Smooth muscle cell of the brain vasculature (primary cell): ENCODE results near the gene TBATA.

Source experiments
- DNase-seq: peaks from one replicate; pipeline ENCODE4 v3.0.0-alpha.2; 2012; ENCODE audit warnings: low read depth, low spot score

Gene TBATA

DNA sequence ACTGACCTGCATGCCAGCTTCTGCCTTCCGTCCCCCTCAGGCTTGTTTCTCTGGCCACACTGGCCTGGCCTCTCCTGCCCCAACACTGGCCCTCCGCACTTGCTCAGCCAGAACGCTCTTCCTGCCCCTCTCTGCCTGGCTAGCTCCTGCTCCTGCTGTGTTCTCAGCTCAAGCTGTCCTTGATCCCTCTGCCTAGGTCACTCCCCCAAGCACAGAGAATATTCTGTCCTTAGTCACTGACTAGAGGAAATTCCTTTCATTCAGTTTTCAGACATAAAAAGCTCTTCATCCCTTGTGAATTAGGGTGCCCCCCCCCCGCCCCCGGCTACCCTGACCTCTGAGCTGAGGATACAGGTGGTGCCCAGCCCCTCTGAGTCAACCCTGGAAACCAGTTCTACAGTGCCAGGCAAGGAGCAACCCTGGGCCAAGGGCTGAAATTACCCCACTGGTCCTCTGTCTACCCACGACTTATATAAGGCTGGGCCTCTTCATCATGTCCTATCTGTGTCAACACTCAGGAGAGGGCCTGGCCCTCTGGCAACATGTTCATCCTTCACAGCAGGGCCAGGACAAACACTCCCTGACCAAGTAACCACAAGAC is 23.9 kb upstream of the TBATA start:
- no peak for DNase-seq

GRCh38 chr10:70807556-70807955 is 22.4 kb upstream of the TBATA start:
- no peak for DNase-seq

DNA sequence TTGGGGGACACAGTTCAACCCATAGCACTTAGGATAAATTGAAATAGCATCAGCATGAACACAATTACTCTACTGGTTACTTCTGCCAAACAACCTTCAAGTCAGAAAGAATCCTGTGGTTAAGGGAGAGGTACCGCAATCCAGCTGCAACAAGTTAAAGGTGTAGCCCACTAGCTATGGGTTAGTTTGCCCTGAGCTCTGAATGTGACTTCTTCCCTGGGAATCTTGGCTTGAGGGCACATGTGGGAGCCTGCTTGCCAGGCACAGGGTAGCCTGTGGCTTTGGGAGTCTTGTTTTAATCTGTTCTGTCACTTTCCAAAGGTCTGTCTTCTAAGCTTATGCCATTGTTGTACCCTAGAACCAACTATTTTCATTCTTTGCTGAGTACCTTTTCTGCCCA is 21.7 kb upstream of the TBATA start:
- DNase-seq = no peak

DNA sequence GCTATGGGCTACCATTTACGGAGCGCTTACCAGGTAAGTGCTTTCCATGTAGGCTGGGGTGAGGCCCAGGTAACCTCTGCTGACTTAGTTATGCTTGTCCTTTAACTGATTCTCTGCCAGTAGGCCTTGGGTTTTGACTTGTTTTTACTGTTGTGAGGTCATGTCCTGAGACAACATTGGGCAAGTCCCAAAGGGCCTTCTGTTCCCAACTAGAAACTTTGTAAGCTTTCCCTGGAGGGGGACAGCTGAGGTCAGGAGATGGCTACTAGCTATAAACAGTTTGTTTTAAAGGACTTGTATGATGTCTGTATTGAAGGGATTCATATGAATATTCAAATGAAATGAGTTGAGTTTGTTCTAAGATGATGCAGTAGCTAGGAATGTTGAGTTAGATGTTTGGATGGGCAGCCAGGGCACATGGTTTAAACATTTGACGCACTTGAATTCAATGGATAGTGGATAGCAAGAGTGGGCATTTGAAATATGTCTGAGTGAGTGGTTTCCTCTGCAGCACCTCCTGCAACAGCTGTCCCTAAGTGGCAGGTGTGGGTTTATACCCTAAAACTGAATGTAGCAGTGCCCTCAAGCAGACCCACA is 20.5 kb upstream of the TBATA start:
- DNase-seq = no peak

- no peak for DNase-seq
Measured at GRCh38 chr10:70804421-70804808, 19.2 kb upstream of the TBATA start.

- no peak for DNase-seq
Measured at GRCh38 chr10:70803775-70804420, 18.7 kb upstream of the TBATA start.

DNA sequence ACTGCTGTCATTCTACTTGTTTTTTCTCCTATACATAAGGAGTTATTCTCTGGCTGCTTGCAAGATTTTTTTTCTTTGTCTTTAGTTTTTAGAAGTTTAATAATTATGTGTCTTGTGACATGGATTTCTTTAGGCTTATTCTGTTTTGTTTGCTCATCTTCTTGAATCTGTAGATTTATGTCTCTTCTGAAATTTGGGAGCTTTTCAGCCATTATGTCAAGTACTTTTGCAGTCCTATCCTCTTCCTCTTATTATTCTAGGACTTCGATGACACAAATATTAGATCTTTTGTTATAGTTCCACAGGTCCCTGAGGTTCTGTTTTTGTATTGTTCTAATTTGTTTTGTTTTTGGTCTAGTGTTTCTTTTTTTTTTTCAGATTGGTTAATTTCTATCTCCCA is 16.7 kb upstream of the TBATA start:
- DNase-seq = no peak

GRCh38 chr10:70799124-70799523 is 13.9 kb upstream of the TBATA start:
- no peak for DNase-seq

- DNase-seq = no peak
Measured at GRCh38 chr10:70797840-70798239, 12.7 kb upstream of the TBATA start.

DNA sequence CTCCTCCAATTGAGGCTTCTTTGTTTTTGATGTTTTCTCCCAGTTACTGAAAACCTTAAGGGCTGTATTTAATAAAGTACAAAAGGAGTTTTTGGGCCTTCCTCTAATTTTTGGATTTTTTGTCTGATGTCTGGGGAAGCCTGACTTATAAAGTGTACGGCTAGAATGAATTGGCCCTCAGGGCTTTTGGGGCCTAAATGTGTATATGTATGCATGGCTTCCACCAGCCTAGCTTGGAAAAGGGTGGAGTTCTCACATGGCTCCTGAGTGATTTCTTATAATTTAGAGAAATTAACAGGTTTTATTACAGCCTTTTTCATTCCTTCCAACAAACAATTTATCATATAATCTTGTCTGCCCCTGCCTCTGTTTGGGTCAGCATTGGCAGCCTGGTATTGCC is 10.4 kb upstream of the TBATA start:
- no peak for DNase-seq

DNA sequence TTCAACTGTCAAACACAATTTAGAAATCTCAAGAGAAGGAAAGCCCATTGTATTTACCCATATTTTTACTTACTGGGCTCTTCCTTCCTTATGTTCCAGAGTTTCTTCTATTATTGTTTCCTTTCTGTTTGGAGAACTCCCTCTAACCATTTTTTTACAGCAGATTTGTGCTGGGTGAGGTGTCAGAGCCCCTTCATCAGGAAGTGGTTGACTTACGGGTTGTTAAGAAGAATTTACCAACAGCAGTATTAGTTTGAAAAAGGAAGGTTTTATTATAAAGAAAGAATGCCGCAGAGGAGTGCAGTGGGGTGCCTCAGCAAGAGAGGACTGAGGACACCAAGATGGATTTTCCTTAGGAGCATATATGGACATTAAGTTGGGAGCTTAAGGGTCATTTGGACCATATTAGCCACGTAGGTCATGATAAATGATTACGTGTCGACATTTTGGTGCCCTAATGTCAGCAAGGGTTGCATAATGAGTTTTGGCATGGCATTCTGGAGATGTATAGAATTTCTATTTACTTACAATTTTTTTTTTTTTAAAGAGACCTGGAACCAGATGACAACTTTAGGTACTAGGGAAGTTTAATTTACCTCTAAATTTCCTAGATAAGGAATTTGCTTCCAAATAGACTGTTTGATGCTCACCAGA is 6.3 kb upstream of the TBATA start:
- DNase-seq = no peak

DNA sequence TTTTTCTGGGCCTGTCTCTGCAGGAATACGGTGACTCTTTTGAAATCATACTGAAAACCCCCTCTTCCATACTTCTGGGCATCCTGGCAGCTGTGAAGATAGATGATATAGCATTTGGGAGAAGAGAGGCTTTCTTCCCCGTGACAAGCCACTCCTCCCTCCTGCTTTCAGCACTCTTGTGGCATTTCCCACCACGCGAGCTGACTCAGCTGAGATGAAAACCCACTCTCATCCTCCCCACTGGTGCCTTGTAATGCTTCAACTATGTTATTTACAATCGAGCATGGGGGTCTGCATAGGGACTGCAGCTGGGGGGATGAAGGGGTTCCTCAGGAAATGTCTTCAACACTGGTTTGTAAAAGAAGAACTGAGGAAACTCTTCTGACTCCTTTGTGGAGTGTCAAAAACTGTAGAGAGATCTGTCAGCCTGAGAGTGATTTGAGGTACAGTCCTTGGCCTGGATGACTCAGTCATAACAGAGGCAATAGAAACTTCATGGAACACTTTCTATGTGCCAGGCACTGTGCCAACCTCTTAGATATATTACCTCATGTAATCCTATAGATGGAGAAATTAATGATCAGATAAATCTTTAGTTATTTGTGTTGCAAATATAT is 1.7 kb upstream of the TBATA start:
- DNase-seq = no peak

GRCh38 chr10:70784471-70784870 is 706 bp downstream of the TBATA start:
- no peak for DNase-seq

DNA sequence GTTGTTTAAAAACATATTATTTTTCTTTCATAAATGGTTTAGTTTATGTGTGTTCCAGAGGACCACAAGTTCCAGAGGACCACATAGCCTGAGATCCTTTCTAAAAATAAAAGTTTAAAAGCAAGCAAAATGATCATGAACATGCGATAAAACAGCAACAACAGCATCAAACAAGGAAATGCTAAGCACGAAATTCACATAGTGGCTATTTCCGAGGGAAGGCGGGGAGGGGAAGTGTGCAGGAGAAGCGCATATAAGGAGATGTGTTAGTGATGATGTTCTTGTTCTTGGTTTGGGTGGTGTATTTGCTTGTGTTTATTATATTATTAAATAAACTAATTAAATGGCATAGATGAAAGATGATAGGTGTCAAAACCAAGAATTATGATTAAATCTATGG is 1.2 kb downstream of the TBATA start:
- no peak for DNase-seq

DNA sequence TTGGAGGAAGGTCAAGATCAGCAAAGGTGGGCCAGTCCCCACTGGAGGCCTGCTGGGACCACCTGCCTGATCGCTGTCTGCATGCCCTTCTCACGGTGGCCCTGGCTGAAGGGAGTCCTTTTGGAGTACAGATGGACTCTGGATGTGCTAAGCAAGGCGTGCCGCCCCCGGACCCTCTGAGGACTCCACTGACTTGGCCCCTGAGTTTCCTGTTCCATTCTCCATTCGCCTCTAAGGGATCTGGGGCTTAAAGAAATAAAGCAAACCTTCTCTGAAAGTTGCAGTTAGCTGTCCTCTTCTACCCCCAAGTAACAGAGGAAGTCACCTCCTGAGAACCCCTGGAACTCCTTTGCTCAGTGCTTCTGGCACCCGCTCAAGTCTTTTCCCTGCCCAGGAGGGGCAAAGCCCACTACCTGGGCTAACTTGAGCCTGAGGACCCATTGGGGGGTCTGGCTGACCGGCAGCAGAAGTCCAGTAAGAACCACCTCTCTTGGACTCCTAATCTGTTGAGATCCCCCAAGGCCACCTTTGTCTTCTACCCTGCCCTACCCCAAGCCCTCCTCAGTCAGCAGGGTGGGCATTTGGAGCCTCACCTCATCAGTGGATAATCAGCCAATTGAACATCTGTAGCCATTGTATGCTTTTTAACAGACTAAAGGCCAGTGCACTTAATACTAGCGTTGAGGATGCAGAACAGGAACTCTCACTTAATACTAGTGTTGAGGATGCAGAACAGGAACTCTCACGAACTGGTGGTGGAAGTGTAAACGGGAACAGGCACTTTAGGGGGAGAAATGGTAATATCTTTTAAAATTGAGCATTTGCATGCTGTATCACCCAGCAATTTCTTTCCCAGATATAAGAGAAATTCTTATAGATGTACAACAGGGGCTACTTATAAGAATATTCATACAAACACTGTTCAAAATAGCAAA is 2.2 kb downstream of the TBATA start:
- DNase-seq = no peak

GRCh38 chr10:70782086-70782745 is 3.0 kb downstream of the TBATA start:
- DNase-seq = no peak

GRCh38 chr10:70781461-70782051 is 3.6 kb downstream of the TBATA start:
- DNase-seq = no peak

- DNase-seq = no peak
Measured at GRCh38 chr10:70780772-70781171, 4.4 kb downstream of the TBATA start.

DNA sequence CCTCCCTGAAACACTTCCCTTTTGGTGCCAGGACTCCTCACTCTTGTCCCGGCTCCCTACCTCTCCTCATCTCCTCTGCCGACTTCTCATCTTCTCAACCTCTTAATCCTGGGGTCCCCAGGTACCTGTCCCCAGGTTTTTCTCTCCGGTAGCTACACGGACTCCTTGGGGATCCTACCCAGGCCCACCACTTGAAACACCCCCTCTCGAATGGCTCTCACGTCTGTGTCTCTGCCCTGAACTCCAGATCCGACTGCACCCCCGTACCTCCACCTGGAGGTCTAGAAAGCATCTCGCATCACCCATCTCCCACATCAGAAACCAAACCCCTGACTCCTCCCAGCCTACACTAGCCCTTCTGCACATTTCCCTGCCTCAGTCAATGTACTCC is 4.8 kb downstream of the TBATA start:
- DNase-seq = no peak
